Measurements from ENCODE around the gene IL1RAPL2. TPM values are rescaled to one million over a fixed set of nuclear protein-coding genes. Genes with fewer than 3 reads are reported as not detected.
"Not testable (repeated sequence)": the region's sequence is repeated elsewhere in the genome, so short reads cannot be mapped to it uniquely, and the experiment has no call there.

The IL1RAPL2 gene
- total RNA-seq, 1 donor from 2014 or later = not detected

DNA sequence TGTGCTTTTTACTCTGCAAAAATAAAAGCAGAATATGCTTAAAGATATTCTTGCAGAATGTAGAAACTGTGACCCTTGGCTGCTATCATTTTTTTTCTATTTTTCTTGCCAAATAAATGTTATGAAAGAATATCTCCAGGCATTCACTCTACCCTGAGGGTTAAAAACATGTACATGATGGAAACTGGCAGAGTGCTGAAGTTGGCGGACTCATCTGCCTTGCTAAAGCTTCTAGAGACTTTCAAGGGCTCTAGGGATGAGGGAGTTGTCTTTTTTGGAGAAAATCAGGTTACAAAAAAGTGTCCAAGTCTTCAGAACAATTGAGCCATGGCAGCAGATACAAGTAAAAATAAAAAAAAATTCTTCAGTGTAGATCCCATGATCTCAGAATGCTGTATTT is 1215.8 kb downstream of the IL1RAPL2 start:
- H2AFZ ChIP-seq (replicated peaks) = no peak overlapping the region
- no peak overlapping the region for H3K4me2 ChIP-seq
- no peak overlapping the region for H3K4me3 ChIP-seq
- no peaks in the 10 kb centered on the region for H3F3A ChIP-seq (ENCODE audit: low read depth)
- no peaks in the 10 kb centered on the region for H3K4me1 ChIP-seq
- no peaks in the 10 kb centered on the region for H3K36me3 ChIP-seq
- Mint-ChIP-seq H3K27me3 (ENCODE audit: insufficient read depth, low read depth) (peaks cover 2% of the 10 kb centered on the region), H3K9me3 (no peaks in the 10 kb centered on the region), H3K36me3 (no peaks in the 10 kb centered on the region), H3K4me3 (no peak overlapping the region), H3K4me1 (no peaks in the 10 kb centered on the region), H3K27ac (no peak overlapping the region)
- no peak overlapping the region for H3K9ac ChIP-seq
- H3K27ac ChIP-seq = no peak overlapping the region
- no peaks in the 10 kb centered on the region for H4K20me1 ChIP-seq (ENCODE audit: low read depth)
- DNase-seq (ENCODE audit: low spot score) = no peak
- no peaks in the 10 kb centered on the region for H3K79me2 ChIP-seq (ENCODE audit: low read depth)
- TF ChIP-seq EZH2phosphoT487 (IDR thresholded peaks at IDR 0.05) (no peak), EZH2 (IDR thresholded peaks at IDR 0.05) (no peak)
- TF ChIP-seq, protein P1, sequence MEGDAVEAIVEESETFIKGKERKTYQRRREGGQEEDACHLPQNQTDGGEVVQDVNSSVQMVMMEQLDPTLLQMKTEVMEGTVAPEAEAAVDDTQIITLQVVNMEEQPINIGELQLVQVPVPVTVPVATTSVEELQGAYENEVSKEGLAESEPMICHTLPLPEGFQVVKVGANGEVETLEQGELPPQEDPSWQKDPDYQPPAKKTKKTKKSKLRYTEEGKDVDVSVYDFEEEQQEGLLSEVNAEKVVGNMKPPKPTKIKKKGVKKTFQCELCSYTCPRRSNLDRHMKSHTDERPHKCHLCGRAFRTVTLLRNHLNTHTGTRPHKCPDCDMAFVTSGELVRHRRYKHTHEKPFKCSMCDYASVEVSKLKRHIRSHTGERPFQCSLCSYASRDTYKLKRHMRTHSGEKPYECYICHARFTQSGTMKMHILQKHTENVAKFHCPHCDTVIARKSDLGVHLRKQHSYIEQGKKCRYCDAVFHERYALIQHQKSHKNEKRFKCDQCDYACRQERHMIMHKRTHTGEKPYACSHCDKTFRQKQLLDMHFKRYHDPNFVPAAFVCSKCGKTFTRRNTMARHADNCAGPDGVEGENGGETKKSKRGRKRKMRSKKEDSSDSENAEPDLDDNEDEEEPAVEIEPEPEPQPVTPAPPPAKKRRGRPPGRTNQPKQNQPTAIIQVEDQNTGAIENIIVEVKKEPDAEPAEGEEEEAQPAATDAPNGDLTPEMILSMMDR (IDR thresholded peaks at IDR 0.05) = no peak
- peaks cover 3% of the 10 kb centered on the region for H3K9me3 ChIP-seq (ENCODE audit: low read depth)
- no peaks in the 10 kb centered on the region for H3K27me3 ChIP-seq

DNA sequence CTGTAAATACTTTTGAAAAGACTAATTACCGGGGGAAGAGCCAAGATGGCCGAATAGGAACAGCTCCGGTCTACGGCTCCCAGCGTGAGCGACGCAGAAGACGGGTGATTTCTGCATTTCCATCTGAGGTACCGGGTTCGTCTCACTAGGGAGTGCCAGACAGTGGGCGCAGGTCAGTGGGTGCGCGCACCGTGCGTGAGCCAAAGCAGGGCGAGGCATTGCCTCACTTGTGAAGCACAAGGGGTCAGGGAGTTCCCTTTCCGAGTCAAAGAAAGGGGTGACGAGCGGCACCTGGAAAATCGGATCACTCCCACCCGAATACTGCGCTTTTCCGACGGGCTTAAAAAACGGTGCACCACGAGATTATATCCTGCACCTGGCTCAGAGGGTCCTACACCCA is 1230.9 kb downstream of the IL1RAPL2 start:
- not testable (repeated sequence) for H3K9ac ChIP-seq; H4K20me1 ChIP-seq (ENCODE audit: low read depth); DNase-seq (ENCODE audit: low spot score); H2AFZ ChIP-seq (replicated peaks); H3K4me1 ChIP-seq; H3K36me3 Mint-ChIP-seq; H3K27me3 ChIP-seq; H3K79me2 ChIP-seq (ENCODE audit: low read depth); H3F3A ChIP-seq (ENCODE audit: low read depth); H3K36me3 ChIP-seq; H3K4me1 Mint-ChIP-seq; H3K9me3 ChIP-seq (ENCODE audit: low read depth); H3K9me3 Mint-ChIP-seq; H3K27me3 Mint-ChIP-seq (ENCODE audit: insufficient read depth, low read depth); H3K27ac ChIP-seq
- Histone ChIP-seq H3K4me2 (peak overlapping the region; percentile 58), H3K4me3 (peak overlapping the region; percentile 39)
- Mint-ChIP-seq H3K4me3 (peak overlapping the region; percentile 64), H3K27ac (peak overlapping the region; percentile 53)

DNA sequence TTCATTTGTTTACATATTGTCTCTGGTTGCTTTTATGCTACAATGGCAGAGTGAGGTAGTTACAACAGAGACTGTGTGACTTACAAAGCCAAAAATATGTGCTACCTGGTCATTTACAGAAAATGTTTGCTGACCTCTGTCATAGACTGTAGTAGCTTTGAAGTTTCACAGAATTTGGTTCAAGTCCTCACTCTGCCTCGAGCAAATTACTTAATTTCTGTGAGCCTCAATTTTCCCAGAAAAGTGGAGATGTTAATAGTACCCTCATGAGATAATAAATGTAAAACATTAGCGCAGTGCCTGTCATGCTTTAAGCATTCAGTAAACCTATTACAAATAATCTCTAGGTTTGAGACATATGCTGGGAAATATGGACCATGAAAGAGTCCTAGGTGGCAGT is 1237.9 kb downstream of the IL1RAPL2 start:
- Histone ChIP-seq H3F3A (ENCODE audit: low read depth) (no peaks in the 10 kb centered on the region), H3K9ac (no peak overlapping the region), H3K4me3 (no peak overlapping the region), H3K4me2 (no peak overlapping the region), H3K36me3 (no peaks in the 10 kb centered on the region), H2AFZ (replicated peaks) (no peak overlapping the region), H3K9me3 (ENCODE audit: low read depth) (peaks cover 4% of the 10 kb centered on the region), H3K27me3 (no peaks in the 10 kb centered on the region), H3K4me1 (no peaks in the 10 kb centered on the region), H3K27ac (no peak overlapping the region), H3K79me2 (ENCODE audit: low read depth) (no peaks in the 10 kb centered on the region), H4K20me1 (ENCODE audit: low read depth) (no peaks in the 10 kb centered on the region)
- peaks cover 5% of the 10 kb centered on the region for H3K9me3 Mint-ChIP-seq
- no peaks in the 10 kb centered on the region for H3K36me3 Mint-ChIP-seq
- H3K27ac Mint-ChIP-seq = no peak overlapping the region
- H3K4me3 Mint-ChIP-seq = no peak overlapping the region
- H3K27me3 Mint-ChIP-seq (ENCODE audit: insufficient read depth, low read depth) = no peaks in the 10 kb centered on the region
- no peak for DNase-seq (ENCODE audit: low spot score)
- H3K4me1 Mint-ChIP-seq = no peaks in the 10 kb centered on the region
- TF ChIP-seq EZH2 (IDR thresholded peaks at IDR 0.05) = no peak
- TF ChIP-seq, protein P1 (IDR thresholded peaks at IDR 0.05) = no peak
- TF ChIP-seq EZH2phosphoT487 (IDR thresholded peaks at IDR 0.05) = no peak

DNA sequence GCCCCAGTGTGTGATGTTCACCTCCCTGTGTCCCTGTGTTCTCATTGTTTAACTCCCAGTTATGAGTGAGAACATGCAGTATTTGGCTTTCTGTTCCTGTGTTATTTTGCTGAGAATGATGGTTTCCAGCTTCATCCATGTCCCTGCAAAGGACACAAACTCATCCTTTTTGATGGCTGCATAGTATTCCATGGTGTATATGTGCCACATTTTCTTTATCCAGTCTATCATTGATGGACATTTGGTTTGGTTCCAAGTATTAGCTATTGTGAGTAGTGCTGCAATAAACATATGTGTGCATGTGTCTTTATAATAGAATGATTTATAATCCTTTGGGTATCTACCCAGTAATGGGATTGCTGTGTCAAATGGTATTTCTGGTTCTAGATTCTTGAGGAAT is 1239.7 kb downstream of the IL1RAPL2 start:
- H3K9me3 Mint-ChIP-seq; H3K4me3 Mint-ChIP-seq; H3K27me3 ChIP-seq; H2AFZ ChIP-seq (replicated peaks); H3K27ac ChIP-seq; H3K36me3 Mint-ChIP-seq; H3K27me3 Mint-ChIP-seq (ENCODE audit: insufficient read depth, low read depth); DNase-seq (ENCODE audit: low spot score); H3F3A ChIP-seq (ENCODE audit: low read depth); H3K9ac ChIP-seq; H4K20me1 ChIP-seq (ENCODE audit: low read depth); H3K9me3 ChIP-seq (ENCODE audit: low read depth); H3K36me3 ChIP-seq; H3K79me2 ChIP-seq (ENCODE audit: low read depth); H3K4me2 ChIP-seq; H3K4me1 Mint-ChIP-seq; H3K27ac Mint-ChIP-seq; H3K4me1 ChIP-seq; H3K4me3 ChIP-seq: not testable (repeated sequence)

Data from neural progenitor cell (in vitro differentiated cells).